H9 (cell line): ENCODE data around the gene BMP7. TPM values are rescaled to one million over a fixed set of nuclear protein-coding genes. Genes with fewer than 3 reads are reported as not detected.

Experiments
- DNase-seq: peaks from one replicate; pipeline ENCODE4 v3.0.0-alpha.2; 2017
- H2AFZ ChIP-seq: one replicate; pipeline ENCODE4 v1.6.1; 2013; ENCODE audit warnings: mild to moderate bottlenecking, low read length, control low read depth, moderate library complexity
- H2AK5ac ChIP-seq: 2 replicates; pipeline ENCODE4 v1.6.1; 2013; ENCODE audit warnings: low read length, control low read depth, mixed read lengths; ENCODE audit not compliant: insufficient read length
- H2BK120ac ChIP-seq: one replicate; pipeline ENCODE4 v1.6.1; 2013; ENCODE audit warnings: low read depth, mild to moderate bottlenecking, low read length, control low read depth, inconsistent platforms; ENCODE audit not compliant: poor library complexity, severe bottlenecking
- H2BK12ac ChIP-seq: 2 replicates; pipeline ENCODE4 v1.6.1; 2013; ENCODE audit warnings: low read length, control low read depth, mixed read lengths, low read depth; ENCODE audit not compliant: insufficient read length
- H2BK15ac ChIP-seq: 2 replicates; pipeline ENCODE4 v1.6.1; 2013; ENCODE audit warnings: low read depth, low read length, control low read depth
- H2BK20ac ChIP-seq: one replicate; pipeline ENCODE4 v1.6.1; 2013; ENCODE audit warnings: low read depth, mild to moderate bottlenecking, low read length, control low read depth, inconsistent platforms; ENCODE audit not compliant: poor library complexity, severe bottlenecking
- H2BK5ac ChIP-seq: 2 replicates; pipeline ENCODE4 v1.6.1; 2013; ENCODE audit warnings: low read length, control low read depth, mixed read lengths; ENCODE audit not compliant: insufficient read length
- H3K14ac ChIP-seq: 2 replicates; pipeline ENCODE4 v1.6.1; 2013; ENCODE audit warnings: low read length, control low read depth; ENCODE audit not compliant: insufficient read depth
- H3K18ac ChIP-seq: 2 replicates; pipeline ENCODE4 v1.6.1; 2013; ENCODE audit warnings: low read depth, mild to moderate bottlenecking, mixed read lengths, low read length, control low read depth; ENCODE audit not compliant: insufficient read length
- H3K23ac ChIP-seq: 2 replicates; pipeline ENCODE4 v1.6.1; 2013; ENCODE audit warnings: low read length, control low read depth, mixed read lengths, low read depth; ENCODE audit not compliant: insufficient read length
- H3K23me2 ChIP-seq: 2 replicates; pipeline ENCODE4 v1.6.1; 2013; ENCODE audit warnings: low read depth, mild to moderate bottlenecking, mixed read lengths, low read length, control low read depth; ENCODE audit not compliant: insufficient read length, poor library complexity, severe bottlenecking
- H3K27ac ChIP-seq: 2 replicates; pipeline ENCODE4 v1.5.1; 2013; ENCODE audit warnings: low read length, control low read depth, mixed read lengths, low read depth; ENCODE audit not compliant: insufficient read length
- H3K27me3 ChIP-seq: 2 replicates; pipeline ENCODE4 v1.6.1; 2013; ENCODE audit warnings: low read length, control low read depth, inconsistent platforms; ENCODE audit not compliant: insufficient read depth
- H3K4ac ChIP-seq: 2 replicates; pipeline ENCODE4 v1.6.1; 2013; ENCODE audit warnings: low read depth, mild to moderate bottlenecking, control low read depth, inconsistent platforms, low read length, moderate library complexity
- H3K4me1 ChIP-seq: 2 replicates; pipeline ENCODE4 v1.6.1; 2013; ENCODE audit warnings: low read length, control low read depth, inconsistent platforms; ENCODE audit not compliant: insufficient read depth
- H3K4me2 ChIP-seq: 2 replicates; pipeline ENCODE4 v1.6.1; 2013; ENCODE audit warnings: low read length, control low read depth, mixed read lengths; ENCODE audit not compliant: insufficient read length, insufficient read depth
- H3K56ac ChIP-seq: 2 replicates; pipeline ENCODE4 v1.6.1; 2013; ENCODE audit warnings: low read depth, mild to moderate bottlenecking, mixed read lengths, low read length, control low read depth; ENCODE audit not compliant: insufficient read length
- H3K79me1 ChIP-seq: 2 replicates; pipeline ENCODE4 v1.6.1; 2013; ENCODE audit warnings: low read depth, mild to moderate bottlenecking, moderate library complexity, low read length, control low read depth, inconsistent platforms; ENCODE audit not compliant: insufficient read depth, poor library complexity, severe bottlenecking
- H3K79me2 ChIP-seq: 2 replicates; pipeline ENCODE4 v1.6.1; 2013; ENCODE audit warnings: low read length, control low read depth, inconsistent platforms; ENCODE audit not compliant: insufficient read depth
- H3K9ac ChIP-seq: 2 replicates; pipeline ENCODE4 v1.6.1; 2013; ENCODE audit warnings: low read length, control low read depth, mixed read lengths; ENCODE audit not compliant: insufficient read length; ENCODE audit errors: extremely low read depth
- H3K9me3 ChIP-seq: one replicate; pipeline ENCODE4 v1.6.1; 2013; ENCODE audit warnings: low read depth, low read length, inconsistent platforms; ENCODE audit not compliant: control insufficient read depth
- H3T11ph ChIP-seq: one replicate; pipeline ENCODE4 v1.6.1; 2013; ENCODE audit warnings: mild to moderate bottlenecking, low read length, control low read depth, inconsistent platforms
- H4K20me1 ChIP-seq: one replicate; pipeline ENCODE4 v1.6.1; 2013; ENCODE audit not compliant: control insufficient read depth, insufficient read length, insufficient read depth
- H4K5ac ChIP-seq: 2 replicates; pipeline ENCODE4 v1.6.1; 2013; ENCODE audit warnings: low read depth, mild to moderate bottlenecking, mixed read lengths, low read length, control low read depth; ENCODE audit not compliant: insufficient read length
- H4K8ac ChIP-seq: replicated peaks from 2 replicates; pipeline ENCODE4 v1.6.1; 2013; ENCODE audit warnings: low read length, control low read depth, mixed read lengths, low read depth; ENCODE audit not compliant: insufficient read length
- H4K91ac ChIP-seq: 2 replicates; pipeline ENCODE4 v1.6.1; 2013; ENCODE audit warnings: low read depth, mild to moderate bottlenecking, moderate library complexity, mixed read lengths, low read length, control low read depth; ENCODE audit not compliant: insufficient read length
- H3K27ac Mint-ChIP-seq, 3 experiments: 2 replicates in 2 of 3; 3 replicates in 1 of 3; pipeline ENCODE4 v1.8.0; 2020 to 2021; ENCODE audit warnings: mixed read lengths in 3 of 3, mild to moderate bottlenecking in 1 of 3, moderate library complexity in 1 of 3
- H3K27me3 Mint-ChIP-seq: 2 replicates; pipeline ENCODE4 v1.8.0; 2021; ENCODE audit warnings: low read depth, mild to moderate bottlenecking, moderate library complexity, mixed read lengths
- H3K36me3 Mint-ChIP-seq, 3 experiments: 2 replicates in 2 of 3; 3 replicates in 1 of 3; pipeline ENCODE4 v1.8.0; 2020 to 2021; ENCODE audit warnings: low read depth in 3 of 3, mixed read lengths in 3 of 3; ENCODE audit not compliant: insufficient read depth in 1 of 3
- H3K4me1 Mint-ChIP-seq, 2 experiments: 2 replicates each; pipeline ENCODE4 v1.8.0; 2020; ENCODE audit warnings: mixed read lengths in 2 of 2
- H3K4me3 Mint-ChIP-seq, 2 experiments: 2 replicates in 1 of 2; 3 replicates in 1 of 2; pipeline ENCODE4 v1.8.0; 2020 to 2021; ENCODE audit warnings: mild to moderate bottlenecking in 2 of 2, mixed read lengths in 2 of 2, moderate library complexity in 1 of 2
- H3K9me3 Mint-ChIP-seq, 2 experiments: 2 replicates in 1 of 2; 3 replicates in 1 of 2; pipeline ENCODE4 v1.8.0; 2020; ENCODE audit warnings: mild to moderate bottlenecking in 2 of 2, mixed read lengths in 2 of 2, moderate library complexity in 1 of 2
- WGBS: extraction: QIAGEN DNeasy Blood & Tissue Kit; methylation state at CpG from one replicate; pipeline ENCODE4 v1.1.7; 2013; ENCODE audit warnings: missing lambda C conversion rate, low lambda C conversion rate, mixed read lengths; ENCODE audit not compliant: insufficient read length; ENCODE audit errors: extremely low coverage; 5-methylcytosine and 5-hydroxymethylcytosine counted together
- total RNA-seq: library from RNA; stranded (reverse); gene quantifications from 2 replicates; pipeline ENCODE4 v1.2.1, GENCODE V29; 2021
- TF ChIP-seq, protein P1 (sequence below): fragments of 200-600 bp; sonication (generic); conservative IDR thresholded peaks from 3 replicates; pipeline ENCODE4 v1.8.0; 2021; ENCODE audit warnings: antibody characterized with exemption, mild to moderate bottlenecking

The BMP7 gene
- total RNA-seq, 1 experiment from 2014 or later: 17.7 TPM

DNA sequence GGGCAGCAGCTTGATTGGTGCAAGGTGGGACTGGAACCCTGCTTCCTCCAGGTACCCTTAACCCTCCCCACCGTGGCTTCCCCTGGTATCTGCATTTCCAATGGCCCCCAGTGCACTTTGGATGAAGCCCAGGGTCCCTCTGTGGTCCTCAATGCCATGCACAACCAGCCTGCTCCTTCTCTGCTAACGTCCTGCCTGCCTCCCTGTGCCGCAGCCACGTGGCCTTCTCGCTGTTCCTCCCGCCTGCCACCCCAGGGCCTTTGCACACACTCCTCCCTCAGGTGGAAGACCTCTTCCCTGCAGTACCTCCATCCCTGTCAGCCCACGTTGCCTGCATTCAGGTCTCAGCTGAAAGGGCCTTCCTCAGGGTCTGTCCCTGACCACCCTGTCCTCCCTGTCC lies 101.6 kb downstream of the BMP7 start:
- peaks cover 6 to 11% of the 10 kb centered on the region in 2 experiments for H3K4me1 Mint-ChIP-seq
- no CpG with 5 or more reads among the region's 7 CpGs for WGBS
- Histone ChIP-seq H3K79me2 (no peaks in the 10 kb centered on the region), H4K8ac (no peak overlapping the region), H3K4ac (no peak overlapping the region), H3K23ac (no peak overlapping the region), H4K91ac (no peak overlapping the region), H3K4me1 (no peaks in the 10 kb centered on the region), H2AK5ac (no peak overlapping the region), H2BK20ac (no peak overlapping the region), H2BK12ac (no peak overlapping the region), H2BK120ac (no peak overlapping the region), H3K14ac (no peak overlapping the region), H3T11ph (no peak overlapping the region), H4K20me1 (no peaks in the 10 kb centered on the region), H3K23me2 (no peaks in the 10 kb centered on the region), H3K9me3 (no peaks in the 10 kb centered on the region), H3K4me2 (no peak overlapping the region), H3K79me1 (no peaks in the 10 kb centered on the region), H2BK15ac (no peak overlapping the region), H3K9ac (no peak overlapping the region), H3K56ac (no peak overlapping the region), H2BK5ac (no peak overlapping the region), H3K27me3 (no peaks in the 10 kb centered on the region; the same call in 1 of the 2 replicates), H3K27ac (no peak overlapping the region), H3K18ac (no peak overlapping the region), H4K5ac (no peak overlapping the region), H2AFZ (no peak overlapping the region)
- peak overlapping the region in 1 of 2 experiments; percentile 10; a peak in 1 of 5 replicates for H3K4me3 Mint-ChIP-seq
- H3K36me3 Mint-ChIP-seq: peaks cover 5 to 19% (median 13%) of the 10 kb centered on the region in 3 experiments; a peak in 6 of 7 replicates
- peaks cover 9 to 10% of the 10 kb centered on the region in 2 experiments for H3K9me3 Mint-ChIP-seq
- no peak overlapping the region; a peak in 1 of 7 replicates for H3K27ac Mint-ChIP-seq
- TF ChIP-seq, protein P1, sequence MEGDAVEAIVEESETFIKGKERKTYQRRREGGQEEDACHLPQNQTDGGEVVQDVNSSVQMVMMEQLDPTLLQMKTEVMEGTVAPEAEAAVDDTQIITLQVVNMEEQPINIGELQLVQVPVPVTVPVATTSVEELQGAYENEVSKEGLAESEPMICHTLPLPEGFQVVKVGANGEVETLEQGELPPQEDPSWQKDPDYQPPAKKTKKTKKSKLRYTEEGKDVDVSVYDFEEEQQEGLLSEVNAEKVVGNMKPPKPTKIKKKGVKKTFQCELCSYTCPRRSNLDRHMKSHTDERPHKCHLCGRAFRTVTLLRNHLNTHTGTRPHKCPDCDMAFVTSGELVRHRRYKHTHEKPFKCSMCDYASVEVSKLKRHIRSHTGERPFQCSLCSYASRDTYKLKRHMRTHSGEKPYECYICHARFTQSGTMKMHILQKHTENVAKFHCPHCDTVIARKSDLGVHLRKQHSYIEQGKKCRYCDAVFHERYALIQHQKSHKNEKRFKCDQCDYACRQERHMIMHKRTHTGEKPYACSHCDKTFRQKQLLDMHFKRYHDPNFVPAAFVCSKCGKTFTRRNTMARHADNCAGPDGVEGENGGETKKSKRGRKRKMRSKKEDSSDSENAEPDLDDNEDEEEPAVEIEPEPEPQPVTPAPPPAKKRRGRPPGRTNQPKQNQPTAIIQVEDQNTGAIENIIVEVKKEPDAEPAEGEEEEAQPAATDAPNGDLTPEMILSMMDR: no peak
- DNase-seq: no peak
- peaks cover 6% of the 10 kb centered on the region for H3K27me3 Mint-ChIP-seq
